ENCODE measurements around the gene PP2D1.

DNA sequence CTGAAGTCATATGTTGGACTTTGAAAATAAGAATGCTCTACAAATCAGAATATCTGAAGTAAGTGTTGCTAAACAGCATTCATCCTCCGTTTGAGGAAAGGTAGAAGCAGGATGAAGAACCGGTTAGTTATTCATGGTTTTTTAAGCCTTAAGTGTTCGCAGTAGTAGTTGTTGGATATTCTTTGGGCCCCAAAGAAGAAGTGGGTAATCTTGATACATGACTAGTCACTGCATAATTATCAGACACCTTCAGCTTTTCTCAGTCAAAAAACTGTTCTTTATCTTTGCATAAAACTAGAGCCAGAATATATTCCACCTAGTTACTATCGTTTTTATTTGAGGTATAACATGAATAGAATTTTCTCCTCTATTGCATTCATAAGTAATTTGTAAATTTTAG is 51.4 kb downstream of the PP2D1 start:
- TF ChIP-seq, protein P1, sequence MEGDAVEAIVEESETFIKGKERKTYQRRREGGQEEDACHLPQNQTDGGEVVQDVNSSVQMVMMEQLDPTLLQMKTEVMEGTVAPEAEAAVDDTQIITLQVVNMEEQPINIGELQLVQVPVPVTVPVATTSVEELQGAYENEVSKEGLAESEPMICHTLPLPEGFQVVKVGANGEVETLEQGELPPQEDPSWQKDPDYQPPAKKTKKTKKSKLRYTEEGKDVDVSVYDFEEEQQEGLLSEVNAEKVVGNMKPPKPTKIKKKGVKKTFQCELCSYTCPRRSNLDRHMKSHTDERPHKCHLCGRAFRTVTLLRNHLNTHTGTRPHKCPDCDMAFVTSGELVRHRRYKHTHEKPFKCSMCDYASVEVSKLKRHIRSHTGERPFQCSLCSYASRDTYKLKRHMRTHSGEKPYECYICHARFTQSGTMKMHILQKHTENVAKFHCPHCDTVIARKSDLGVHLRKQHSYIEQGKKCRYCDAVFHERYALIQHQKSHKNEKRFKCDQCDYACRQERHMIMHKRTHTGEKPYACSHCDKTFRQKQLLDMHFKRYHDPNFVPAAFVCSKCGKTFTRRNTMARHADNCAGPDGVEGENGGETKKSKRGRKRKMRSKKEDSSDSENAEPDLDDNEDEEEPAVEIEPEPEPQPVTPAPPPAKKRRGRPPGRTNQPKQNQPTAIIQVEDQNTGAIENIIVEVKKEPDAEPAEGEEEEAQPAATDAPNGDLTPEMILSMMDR (conservative IDR thresholded peaks at IDR 0.05; ENCODE audit: low read depth, low read length), result no peak
- TF ChIP-seq EZH2 (IDR thresholded peaks at IDR 0.05; ENCODE audit: low read length, unreplicated experiment), result no peak

All from PC-3 (cell line).